Forelimb muscle (tissue), 1 donor: ENCODE results near the gene HYOU1. TPM values are rescaled to one million over a fixed set of nuclear protein-coding genes. Genes with fewer than 3 reads are reported as not detected.
A peak's percentile ranks its signal among the peaks of the same experiment; 100 is the strongest.
"Not testable (repeated sequence)": the region's sequence is repeated elsewhere in the genome, so short reads cannot be mapped to it uniquely, and the experiment has no call there.

Source experiments
- DNase-seq: peaks from one replicate; pipeline ENCODE4 v3.0.0-alpha.2; 2013; ENCODE audit warnings: low read depth
- polyA plus RNA-seq: library from polyadenylated mRNA; unstranded; fragments of 120-200 nt; gene quantifications from one replicate; pipeline ENCODE4 v1.2.1, GENCODE V29; 2013; ENCODE audit not compliant: insufficient read length

HYOU1 gene
- polyA plus RNA-seq, 1 donor, result 31.3 TPM

DNA sequence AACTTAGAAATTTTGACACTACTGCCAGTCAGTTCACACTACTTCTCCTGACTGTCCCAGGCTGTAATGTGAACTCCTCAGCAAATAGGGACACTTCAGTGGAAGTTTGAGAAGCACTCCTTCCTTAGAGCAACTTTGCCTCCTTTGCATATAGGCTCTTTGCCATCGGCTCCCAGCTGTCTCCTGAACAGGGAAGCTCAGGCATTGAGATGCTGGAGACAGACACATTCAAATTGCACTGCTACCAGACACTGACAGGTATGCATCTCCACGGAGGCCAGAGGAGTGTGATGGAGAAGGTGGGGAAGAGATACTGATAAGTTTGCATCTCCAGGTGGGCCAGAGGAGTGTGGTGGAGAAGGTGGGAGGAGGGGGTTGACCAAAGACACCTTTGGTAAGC, 37.0 kb downstream of the HYOU1 start:
- no peak for DNase-seq

DNA sequence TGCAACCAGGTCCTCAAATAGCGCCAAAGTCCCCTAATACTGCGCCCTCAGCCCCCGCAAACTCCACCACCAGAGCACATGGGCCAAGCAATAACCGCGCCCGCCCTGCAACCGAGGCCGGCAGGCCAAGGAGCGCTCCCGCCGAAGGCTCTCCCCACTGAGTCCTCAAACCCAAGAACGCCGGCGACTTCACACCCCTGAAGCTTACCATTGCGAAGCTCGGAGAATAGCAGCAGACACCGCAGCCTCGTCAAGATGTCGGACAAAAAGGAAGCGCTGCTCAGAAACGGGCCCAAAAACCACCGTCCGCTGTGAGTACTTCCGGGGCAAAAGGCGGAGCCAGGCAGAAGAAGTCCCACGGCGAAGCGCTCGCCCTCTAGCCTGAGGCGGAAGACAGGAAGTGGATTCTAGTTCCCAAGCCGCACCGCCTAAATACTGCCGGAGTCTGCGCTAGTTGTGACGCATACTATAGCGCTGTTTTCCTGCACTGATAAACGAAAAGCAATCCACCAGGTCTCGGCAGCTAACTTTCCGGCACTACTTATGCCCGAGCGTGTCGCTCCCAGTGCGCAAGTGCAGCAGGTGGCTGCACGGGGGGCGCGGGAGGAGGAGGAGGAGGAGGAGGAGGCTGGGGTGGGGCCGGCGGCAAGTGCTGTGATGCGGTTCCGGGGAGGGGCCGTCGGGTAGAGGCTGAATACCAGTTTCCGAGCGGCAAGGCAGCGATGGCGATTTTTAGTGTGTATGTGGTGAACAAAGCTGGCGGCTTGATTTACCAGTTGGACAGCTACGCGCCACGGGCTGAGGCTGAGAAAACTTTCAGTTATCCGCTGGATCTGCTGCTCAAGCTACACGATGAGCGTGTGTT, 38.7 kb downstream of the HYOU1 start, which contains the start of the genes RPS25 and TRAPPC4:
Gene RPS25 (minus strand): TSS at position 270 of the 865 bp plus-strand sequence. CDS start 59 bp downstream, at position 211.
Gene TRAPPC4 (plus strand): TSS at position 693 of the 865 bp plus-strand sequence. CDS start 30 bp downstream, at position 723.
- DNase-seq, result peak; percentile 96

DNA sequence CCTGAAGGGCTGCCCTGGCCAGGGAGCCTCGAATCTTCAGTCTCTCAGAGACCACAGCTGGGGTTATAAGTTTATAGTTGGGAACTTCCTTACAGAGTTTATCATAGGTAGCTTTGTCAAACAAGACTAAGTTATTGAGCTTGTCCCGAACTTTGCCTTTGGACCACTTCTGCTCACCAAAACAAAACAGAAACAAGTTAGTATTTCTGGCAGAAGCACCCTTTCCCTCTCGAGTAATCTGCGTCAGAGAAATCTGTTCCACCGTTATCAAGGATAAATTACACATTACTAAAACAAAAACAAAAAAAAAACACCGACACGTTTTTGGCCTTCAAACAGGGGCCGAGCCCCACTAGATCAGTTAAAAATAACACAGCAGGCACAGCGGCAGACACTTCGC, 39.6 kb downstream of the HYOU1 start:
- DNase-seq, result not testable (repeated sequence)

DNA sequence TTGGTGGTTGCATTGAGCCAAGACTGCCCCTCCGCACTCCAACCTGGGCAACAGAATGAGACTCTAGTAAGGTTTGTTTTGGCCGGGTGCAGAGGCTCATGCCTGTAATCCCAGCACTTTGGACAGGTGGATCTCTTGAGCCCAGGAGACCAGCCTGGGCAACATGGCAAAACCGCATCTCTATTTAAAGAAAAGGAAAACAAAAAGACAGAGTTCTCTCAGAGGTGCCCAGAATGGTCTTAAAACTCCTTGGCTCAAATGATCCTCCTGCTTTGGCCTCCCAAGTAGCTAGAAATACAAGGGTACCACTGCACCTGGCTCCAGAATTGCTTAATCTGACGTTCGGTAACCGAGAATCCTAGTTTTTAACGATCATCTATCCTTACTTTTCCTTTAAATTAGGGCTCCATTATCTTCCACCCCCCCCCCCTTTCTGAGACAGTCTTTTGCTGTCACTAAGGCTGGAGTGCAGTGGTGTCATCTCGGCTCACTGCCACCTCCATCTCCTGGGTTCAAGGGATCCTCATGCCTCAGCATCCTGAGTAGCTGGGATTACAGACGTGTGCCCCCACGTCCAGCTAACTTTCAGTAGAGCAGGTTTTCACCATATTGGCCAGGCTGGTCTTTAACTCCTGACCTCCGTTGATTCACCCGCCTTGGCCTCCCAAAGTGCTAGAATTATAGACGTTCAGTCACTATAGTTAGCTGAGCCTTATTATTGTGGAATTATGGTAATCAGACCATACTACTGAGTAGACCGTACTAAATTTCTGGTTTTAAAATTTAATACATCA, 40.6 kb downstream of the HYOU1 start:
- no peak for DNase-seq

DNA sequence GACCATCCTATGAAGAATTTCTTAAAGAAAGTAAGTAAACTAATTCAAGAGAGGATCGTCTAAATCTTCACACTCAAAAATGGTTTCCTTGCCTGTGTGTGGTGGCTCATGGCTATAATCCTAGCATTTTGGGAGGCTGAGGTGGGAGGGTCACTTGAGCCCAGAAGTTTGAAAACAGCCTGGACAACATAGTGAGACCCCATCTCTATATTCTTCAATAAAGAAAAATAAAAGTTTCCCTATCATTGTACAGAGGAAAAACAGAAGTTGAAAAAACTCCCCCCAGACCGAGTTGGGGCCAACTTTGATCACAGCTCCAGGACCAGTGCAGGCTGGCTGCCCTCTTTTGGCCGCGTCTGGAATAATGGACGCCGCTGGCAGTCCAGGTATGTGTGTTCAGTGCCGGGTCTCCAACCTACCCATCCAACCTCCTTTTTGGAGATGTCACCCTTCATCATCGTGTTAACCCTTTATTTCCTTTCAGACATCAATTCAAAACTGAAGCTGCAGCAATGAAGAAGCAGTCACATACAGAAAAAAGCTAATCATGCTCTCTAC, 41.9 kb downstream of the HYOU1 start:
- DNase-seq, result no peak

DNA sequence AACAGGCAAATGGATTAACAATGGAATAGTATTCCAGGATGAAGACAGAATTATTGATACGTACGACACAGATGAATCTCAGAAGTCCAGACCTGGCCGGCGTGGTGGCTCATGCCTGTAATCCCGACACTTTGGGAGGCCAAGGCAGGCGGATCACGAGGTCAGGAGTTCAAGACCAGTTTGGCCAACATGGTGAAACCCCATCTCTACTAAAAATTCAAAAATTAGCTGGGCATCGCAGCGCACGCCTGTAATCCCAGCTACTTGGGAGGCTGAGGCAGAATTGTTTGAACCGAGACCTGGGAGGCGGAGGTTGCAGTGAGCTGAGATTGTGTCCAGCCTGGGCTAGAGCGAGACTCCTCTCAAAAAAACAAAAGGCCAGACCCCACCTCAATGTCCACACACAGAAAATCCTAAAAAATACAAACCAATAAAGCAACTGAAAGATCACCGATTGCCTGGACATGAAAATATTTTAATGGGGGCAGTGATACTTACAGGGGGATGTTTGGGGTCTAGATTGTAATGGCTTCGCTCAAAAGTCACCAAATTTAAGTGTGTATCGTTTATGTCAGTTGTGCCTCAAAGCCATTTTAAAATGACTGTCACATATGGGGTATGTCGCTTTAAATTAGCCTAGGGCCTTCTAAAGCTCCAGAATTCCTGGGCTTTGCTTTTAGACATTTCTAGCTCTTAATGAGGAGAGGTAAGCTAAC, 42.6 kb downstream of the HYOU1 start:
- DNase-seq, result no peak

DNA sequence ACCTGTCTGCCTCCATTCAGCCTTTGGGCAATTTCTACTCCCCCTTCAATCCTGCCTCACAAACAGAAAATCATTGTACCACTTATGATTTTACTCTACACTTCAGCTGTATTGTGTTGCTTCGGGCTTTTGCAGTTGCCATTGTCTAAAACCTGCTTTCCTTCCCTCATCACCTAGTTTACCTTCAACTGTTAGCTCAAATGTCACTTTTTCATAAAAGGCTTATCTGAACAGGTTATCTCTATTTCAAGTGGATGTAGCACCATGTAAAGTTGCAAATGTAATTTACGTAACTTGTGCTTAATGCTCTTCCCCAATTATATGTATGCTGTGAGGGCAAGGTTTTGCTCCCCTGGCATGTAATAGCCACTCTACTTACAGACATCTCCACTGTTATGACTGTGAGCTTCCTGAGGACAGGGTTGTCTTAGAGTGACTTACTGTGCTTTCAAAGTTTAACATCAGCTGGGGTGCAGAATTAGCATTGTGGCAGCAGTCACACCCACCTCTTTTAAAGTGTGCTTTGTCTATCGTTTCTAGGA, 44.3 kb downstream of the HYOU1 start:
- DNase-seq, result no peak

DNA sequence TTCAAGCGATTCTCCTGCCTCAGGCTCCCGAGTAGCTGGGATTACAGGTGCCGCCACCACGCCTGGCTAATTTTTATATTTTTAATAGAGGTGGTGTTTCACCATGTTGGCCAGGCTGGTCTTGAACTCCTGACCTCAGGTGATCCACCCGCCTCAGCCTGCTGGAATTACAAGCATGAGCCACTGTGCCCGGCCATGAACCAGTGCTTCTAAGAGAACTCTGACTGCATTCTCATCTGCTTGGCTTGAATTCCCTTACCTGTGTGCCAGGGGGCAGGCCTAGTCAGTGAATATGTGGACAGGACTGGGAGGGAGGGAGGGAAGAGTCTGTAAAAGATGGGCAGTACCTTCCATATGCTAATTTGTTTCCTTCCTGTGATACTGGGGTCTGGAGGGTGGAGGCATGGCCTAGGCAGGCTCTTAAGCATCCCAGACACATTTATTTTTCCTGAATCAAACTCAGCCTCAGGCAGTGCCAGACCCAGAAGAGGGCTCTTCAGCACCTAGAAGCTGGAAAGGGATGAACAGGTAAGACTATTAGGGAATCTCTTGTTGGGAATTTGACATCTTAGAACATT, 45.4 kb downstream of the HYOU1 start:
- DNase-seq, result no peak

DNA sequence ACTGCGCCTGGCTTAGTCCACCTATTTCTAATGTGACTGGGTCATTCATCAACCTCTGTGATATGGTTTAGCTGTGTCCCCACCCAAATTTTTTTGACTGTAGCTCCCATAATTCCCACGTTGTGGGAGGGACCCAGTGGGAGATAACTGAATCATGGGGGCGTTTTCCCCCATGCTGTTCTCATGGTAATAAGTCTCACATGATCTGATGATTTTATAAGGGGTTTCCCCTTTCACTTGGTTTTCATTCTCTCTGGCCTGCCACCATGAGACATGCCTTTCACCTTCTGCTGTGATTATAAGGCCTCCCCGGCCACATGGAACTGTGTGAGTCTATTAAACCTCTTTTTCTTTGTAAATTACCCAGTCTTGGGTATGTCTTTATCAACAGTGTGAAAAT, 50.3 kb downstream of the HYOU1 start:
- DNase-seq, result no peak

DNA sequence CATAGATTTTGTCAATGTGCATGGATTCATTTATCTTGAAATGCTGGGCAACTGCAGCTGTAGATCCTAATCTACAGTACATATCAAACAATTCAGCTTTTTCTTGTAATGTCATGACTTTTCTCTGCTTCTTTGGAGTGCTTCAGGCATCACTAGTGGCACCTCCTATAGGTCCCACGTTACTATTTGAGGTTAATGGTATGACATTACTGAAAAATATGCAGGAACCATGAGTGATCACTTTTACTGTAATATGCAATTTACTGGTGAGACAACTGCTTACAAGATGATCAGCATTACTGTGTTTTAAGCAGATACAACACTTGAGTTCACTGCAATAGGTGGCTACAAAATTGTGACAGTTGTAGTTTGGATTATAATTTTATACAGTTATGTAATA, 56.1 kb downstream of the HYOU1 start:
- DNase-seq, result no peak

DNA sequence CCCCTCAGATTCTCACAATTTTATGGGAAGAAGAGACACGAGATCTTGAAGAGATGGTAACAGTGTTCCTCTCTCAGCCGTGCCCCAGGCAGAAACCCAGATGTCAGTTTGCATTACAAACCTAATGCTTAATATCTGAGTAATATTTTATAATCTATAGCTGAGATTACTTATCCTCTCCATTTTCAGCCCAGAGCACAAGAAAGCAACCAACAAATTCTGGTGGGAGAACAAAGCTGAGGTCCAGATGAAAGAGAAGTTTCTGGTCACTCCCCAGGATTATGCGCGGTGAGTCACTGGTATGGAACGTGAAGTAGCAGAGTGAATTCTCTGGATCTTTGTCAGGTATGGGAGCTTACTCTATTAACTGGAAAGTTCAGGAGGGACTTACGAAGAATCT, 58.2 kb downstream of the HYOU1 start:
- DNase-seq, result no peak

DNA sequence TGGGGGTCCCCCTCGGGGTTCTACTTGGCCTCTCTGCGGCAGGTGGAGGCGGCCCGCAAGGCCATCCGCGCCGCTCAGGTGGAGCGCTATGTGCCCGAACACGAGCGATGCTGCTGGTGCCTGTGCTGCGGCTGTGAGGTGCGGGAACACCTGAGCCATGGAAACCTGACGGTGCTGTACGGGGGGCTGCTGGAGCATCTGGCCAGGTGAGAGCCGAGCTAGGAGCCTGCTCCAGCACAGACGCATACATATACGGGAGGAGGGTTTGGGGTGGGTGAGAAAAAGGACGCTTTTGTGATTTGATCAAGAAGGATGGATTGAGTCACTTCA, 58.7 kb downstream of the HYOU1 start:
- no peak for DNase-seq

DNA sequence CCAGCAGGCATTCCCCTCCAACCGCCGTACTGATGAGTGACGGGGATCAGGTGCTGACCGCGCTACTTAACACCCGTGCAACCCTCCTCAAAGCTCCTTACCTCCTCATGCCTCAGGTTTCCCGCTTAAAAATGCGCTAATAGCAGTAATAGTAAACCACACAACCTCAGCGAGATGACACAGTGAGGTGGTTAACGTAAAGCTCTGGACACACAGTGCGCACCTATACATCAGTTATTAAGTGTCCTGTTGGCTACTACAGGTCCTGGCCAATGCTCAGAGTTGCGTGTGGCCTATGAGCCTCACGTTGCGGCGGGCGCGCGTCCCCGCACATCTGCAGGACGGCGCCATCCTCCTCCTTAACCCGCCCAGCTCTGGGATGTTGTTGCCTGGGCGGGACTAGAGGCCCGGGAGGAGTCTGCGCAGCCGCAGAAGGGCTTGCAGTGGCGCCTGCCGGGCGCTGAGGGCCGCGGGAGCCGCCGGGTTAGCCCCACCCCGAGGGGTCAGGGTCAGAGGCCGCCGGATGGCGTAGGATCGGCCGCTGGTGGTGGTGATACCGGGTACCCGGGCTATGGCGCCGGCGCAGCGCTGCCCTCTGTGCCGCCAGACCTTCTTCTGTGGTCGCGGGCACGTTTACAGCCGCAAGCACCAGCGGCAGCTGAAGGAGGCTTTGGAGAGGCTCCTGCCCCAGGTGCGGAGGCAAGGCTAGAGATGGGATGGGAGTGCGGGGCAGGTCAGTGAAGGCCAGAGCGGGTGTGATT, 59.2 kb downstream of the HYOU1 start, which contains the start of gene CENATAC:
Gene CENATAC (plus strand): TSS at position 512 of the 761 bp plus-strand sequence. CDS start 60 bp downstream, at position 572.
- peak; percentile 74 for DNase-seq

DNA sequence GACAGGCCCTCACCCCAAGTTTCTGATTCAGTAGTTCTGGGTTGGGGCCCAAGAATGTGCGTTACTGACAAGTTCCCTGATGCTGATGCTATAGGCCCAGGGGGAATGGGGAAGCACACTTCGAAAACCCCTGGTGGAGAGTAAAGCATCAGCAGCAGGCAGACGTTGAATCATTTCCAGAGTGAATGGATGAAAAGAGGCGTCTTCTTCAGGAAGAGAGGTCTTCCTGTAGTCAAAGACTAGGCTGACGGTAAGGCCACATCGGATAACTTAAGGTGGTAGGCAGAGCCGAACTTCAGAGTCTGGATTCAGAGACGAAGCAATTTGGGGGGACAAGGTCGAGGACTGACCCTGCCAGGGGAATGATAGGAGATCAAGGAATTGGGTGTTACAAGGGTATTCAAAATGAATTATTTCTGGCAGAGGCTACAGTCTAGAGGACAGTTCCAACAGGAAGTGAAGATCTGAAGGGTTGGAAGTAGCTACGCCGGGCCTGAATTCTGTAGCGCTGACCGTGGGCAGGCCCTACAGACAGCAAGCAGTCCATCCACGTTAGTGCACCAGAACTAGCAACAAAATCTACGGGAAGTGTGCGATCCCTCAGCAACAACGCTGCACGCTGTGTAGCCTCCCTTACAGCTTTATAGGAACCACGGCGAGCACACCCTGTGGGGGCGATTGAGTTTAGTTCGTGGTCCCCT, 59.9 kb downstream of the HYOU1 start:
- no peak for DNase-seq

Other genes with a start within 250 kb of the HYOU1 start
- not detected for gene CXCR5, start 173.3 kb downstream of the HYOU1 start, polyA plus RNA-seq
- gene BCL9L, start 131.3 kb downstream of the HYOU1 start, polyA plus RNA-seq, result 74.4 TPM
- gene UPK2, start 100.9 kb downstream of the HYOU1 start, polyA plus RNA-seq, result 1.3 TPM
- 0.11 TPM for gene FOXR1, start 85.4 kb downstream of the HYOU1 start, polyA plus RNA-seq
- 18.5 TPM for gene CENATAC, start 59.1 kb downstream of the HYOU1 start, polyA plus RNA-seq
- 1,746 TPM for gene RPS25, start 38.9 kb downstream of the HYOU1 start, polyA plus RNA-seq
- gene TRAPPC4, start 38.4 kb downstream of the HYOU1 start, polyA plus RNA-seq, result 41.5 TPM
- 11.7 TPM for gene SLC37A4, start 26.3 kb downstream of the HYOU1 start, polyA plus RNA-seq
- gene VPS11, start 10.6 kb upstream of the HYOU1 start, polyA plus RNA-seq, result 24.6 TPM
- 22.3 TPM for gene HMBS, start 27.7 kb upstream of the HYOU1 start, polyA plus RNA-seq
- 26.3 TPM for gene DPAGT1, start 44.6 kb upstream of the HYOU1 start, polyA plus RNA-seq
- gene C2CD2L, start 50.1 kb upstream of the HYOU1 start, polyA plus RNA-seq, result 6.5 TPM
- 20.2 TPM for gene HINFP, start 64.4 kb upstream of the HYOU1 start, polyA plus RNA-seq
- gene ABCG4, start 91.8 kb upstream of the HYOU1 start, polyA plus RNA-seq, result 0.14 TPM
- 11.6 TPM for gene NLRX1, start 111.5 kb upstream of the HYOU1 start, polyA plus RNA-seq
- 0.19 TPM for gene NHERF4, start 128.3 kb upstream of the HYOU1 start, polyA plus RNA-seq
- 11.4 TPM for gene CBL, start 149.1 kb upstream of the HYOU1 start, polyA plus RNA-seq